Measurements from ENCODE around the gene TTC32.
"Not testable (repeated sequence)": the region's sequence is repeated elsewhere in the genome, so short reads cannot be mapped to it uniquely, and the experiment has no call there.

The TTC32 gene

DNA sequence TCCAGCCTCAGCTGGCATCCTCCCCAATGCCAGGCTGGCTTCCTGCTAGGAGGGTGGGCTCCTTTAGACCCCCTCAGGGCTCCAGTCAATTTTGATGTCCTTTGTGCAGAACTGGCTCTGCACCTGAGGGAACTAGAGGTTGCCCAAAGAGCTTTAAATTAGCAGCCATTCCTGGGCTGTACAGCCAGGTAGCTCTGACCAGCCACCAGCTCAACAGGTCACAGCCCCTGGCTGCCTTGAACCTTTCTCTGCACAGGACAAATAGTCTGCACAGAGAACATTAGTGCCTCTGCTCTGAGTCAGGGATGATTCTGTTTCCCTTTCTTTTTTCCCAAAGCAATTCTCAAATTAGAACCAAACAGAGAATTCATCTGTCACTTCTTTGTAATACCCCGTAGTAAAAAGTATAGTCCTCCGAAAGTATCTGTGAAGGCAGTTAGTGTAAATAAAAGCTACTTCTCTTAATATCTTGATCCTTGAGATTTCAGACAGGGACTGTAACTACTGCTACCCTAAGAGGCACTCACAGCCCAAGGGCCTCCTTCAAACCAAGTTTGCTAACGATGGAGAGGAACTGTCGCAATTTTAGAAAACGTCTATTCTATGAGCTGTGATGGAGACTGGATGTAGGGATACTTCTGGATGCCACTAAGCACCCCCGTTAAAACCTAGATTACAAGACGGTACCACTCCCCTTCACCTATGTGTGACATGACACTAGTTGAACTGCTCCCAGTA lies 3.0 kb downstream of the TTC32 start:
- DNase-seq: no peak

DNA sequence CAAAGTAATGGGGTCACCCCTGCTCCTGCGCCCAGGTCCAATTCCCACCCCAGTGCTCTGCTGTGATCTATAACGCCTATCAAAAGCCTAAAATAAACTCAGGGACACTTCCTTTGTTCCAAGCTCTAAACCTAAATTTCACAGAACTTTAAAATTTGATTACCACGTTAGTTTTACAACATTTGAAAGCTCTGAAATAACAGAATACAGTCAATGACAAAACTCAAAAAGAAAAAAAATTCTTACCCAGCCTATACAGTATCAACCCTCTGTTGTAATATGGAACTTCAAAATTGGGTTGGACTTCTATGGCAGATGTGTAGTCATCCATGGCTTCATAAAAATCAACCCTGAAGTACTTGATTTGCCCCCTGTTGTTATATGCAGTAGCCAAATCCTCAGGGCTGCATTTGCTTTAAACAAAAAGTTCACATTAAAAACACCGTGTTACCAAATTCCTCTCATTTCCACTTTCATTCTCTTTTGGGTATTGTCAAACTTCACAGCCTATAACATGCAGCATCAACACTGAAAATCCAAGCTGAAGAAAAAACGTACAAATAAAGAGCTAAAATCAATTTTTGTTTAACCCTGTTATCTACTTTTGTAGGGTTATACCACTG lies 4.0 kb downstream of the TTC32 start:
- no peak for DNase-seq

DNA sequence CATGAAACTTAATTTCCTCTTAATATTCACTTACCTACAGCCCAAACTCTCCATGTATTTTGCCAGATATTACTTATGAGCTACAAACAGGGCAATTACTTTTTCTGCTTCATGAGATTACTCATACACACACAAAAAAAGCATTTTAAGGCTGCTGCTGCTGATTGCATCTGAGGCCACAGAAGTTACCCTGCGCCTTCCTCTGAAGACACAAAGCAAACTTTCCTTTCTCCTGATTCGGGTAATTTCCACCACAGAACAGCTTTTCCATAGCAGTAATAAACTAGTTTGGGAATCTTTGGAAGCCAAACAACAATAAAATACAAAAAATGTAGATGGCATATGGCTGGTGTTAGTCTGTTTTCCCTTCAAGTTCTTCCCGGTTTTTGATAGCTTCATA lies 6.2 kb downstream of the TTC32 start:
- no peak for DNase-seq

DNA sequence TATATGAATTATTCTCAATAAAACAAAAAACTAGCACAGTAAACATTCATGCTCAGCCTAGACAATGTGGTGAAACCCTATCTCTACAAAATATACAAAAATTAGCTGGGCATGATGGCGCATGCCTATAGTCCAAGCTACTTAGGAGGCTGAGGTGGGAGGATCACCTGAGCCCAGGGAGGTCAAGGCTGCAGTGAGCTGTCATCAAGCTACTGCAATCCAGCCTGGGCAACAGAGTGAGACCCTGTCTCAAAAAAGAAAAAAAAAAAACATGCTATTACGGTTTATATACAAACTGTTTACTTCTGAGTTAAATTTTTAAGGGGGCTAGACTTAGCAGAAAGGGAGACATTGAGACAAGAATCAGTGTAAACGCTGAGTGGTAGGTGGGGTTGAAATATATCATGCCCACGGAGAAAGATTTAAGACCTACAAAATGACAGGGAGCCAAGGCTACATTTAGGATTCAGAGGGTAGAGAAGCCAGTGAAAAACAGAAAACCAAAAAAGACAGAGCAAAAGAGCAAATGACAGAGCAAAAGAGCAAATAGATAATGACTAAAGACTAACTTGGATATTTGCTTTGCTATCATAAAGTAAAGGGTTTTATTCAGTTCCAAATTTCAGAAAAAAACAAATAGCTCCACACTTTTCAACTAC lies 7.5 kb downstream of the TTC32 start:
- no peak for DNase-seq

DNA sequence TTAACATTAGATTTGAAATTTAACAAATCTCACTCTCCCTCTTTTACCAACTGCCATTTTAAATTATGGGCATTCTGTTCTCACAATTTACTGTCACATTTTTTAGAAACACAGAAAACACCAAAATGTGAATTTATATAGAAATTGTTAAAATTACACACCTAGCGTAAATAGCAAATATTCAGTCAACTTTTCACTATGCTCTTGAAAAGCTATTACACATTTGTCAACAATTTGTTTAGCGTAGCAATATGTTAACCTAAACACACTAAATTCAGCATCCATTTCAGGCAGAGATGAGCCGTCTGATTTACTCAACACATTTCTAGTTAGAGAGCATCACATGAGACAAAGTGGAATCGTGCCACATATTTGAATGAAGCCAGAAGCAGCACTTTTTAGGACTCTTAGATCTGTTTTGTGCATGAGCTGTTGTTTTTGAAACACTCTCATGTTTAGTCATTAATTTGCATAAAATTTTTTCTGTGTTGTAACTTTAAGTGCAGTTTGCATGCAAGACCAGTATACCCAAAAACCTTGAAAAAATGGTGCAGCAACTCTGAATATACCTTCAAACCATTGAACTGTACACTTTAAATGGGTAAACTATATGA lies 8.2 kb downstream of the TTC32 start:
- DNase-seq: no peak

DNA sequence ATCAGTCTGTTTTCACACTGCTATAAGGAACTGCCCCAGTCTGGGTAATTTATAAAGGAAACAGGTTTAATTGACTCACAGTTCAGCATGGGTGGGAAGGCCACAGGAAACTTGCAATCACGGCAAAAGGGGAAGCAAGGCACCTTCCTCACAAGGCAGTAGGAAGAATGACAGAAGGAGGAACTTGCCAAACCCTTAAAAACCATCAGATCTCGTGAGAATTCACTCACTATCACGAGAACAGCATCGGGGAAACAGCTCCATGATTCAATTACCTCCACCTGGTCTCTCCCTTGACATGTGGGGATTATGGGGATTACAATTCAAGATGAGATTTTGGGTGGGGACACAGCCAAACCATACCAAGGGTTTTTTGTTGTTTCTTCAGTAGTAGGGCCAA lies 9.8 kb downstream of the TTC32 start:
- not testable (repeated sequence) for DNase-seq

DNA sequence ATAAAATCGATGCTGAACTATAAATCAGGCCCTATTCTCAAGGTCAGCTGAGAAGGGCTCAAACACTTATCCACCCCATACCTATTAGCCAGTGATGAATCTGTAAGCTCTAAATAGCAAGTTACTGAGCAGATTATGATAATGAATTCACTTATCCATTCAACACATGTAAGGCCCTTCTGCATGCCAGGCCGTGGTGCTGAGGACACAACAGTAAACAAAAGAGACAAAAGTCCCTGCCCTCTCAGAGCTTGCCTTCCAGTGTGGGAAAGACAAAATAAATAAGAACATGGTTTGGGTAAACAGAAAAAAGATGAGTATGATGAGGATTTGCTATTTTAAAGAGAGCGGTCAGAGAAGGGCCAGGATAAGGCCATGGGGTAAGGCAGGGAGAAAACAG lies 11.7 kb downstream of the TTC32 start:
- DNase-seq: no peak

DNA sequence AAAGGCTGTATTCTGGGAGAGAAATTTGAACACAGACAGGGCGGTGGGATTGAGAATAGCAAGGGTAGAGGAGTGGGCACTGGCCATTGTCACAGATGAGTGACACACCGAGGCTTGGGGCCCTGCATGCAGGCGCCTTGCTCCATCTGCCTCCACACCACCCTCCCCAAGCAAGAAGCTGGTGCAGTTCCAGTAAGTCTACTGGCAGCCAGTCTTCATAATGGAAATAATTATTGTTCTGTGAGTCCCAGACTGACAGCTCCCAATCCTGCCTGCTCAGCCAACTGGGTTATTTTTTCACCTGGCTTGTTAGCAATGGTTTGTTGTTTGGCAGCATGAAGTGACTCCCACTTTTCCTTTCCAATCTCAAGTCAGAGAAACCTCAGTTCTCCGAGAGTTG lies 13.0 kb downstream of the TTC32 start:
- DNase-seq: no peak

DNA sequence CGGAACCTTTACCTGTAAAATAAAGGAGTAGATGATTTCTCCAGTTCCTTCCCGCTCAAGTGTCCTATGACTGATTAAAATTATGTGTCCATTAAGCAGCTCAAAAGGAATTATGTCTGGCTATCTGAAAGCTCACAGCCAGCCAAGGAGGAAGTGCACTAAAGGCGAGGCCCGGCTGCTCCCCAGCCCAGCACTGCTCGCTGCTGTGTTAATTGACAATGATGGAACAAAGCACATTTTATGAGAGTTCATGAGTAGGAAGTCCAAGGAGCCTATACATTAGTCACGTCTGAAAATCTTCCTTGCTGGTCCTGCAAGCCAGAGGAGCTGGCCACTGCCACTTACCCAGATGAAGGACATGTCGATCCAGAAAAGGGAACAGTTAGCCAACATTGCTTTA lies 14.3 kb downstream of the TTC32 start:
- DNase-seq: no peak

DNA sequence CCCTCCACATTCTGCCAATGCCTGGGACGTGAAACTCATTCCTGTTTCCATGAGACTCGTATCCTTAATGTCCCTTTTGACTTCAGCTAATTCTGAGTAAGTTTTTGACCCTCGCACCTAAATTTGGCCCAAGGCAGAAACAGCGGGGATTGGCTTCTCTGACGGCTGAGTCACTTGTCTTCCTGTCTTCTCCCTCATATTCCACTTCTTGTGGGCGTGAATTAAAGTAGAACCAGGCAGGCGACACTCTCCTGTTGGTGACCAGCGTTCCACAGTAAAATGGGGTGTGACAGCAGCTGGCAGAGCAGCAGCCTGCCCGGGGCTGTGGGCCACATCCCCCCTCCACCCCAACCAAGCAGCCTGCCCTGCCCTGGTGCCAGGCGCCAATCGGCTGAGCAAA lies 15.5 kb downstream of the TTC32 start:
- no peak for DNase-seq

DNA sequence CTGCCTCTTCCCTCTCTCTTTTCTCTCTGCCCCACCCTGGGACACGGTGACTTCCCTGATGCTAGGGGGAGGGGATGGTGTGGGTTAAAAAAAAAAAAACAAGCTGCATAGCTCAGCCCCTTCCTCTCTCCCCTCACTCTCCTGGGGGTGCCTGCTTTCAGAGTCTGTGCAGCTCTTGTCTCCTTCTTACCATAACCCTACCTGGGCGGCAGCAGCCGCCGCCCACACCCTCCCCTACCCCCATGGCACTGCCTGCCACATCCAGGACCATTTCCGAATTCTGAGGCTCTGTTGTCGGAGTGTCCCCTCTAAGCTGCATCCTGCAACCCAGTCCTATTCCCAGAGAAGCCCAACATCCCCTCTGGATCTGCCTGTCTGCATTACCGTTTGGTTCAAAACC lies 16.0 kb downstream of the TTC32 start:
- no peak for DNase-seq

DNA sequence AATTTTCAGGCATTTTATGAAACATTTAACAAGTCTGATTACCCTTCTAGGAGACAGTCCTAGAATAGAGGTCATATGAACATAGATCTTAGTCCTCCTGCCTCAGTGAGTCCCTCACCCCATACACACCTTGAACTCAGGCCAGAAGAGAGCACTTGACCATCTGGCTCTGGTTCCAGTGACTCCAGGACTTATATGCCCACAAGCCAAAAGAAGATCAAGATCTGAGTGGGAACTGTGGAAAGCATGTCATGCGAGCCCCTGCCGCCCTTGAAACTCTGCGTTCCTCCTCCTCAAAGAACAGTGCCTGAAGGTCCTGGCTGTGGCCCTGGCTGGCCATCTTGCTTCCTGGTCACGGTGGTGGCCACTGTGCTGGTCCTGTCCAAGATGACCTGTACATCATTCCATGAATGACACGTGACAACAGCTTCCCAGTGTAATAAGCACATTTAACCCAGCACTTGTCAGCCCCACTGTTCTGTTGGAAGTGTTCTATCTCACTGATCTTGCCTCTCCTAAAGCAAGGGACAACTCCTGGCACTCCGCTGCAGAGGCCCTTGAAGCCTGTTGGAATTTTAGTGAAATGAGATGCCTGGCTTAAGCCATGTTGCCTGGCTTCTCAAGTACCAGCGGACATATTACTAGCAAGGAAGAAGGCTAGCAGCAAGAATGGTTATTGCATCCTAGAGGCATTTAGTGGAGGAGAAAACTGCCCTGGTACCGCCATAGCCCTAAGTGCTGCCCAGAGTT lies 17.6 kb downstream of the TTC32 start:
- DNase-seq: no peak

DNA sequence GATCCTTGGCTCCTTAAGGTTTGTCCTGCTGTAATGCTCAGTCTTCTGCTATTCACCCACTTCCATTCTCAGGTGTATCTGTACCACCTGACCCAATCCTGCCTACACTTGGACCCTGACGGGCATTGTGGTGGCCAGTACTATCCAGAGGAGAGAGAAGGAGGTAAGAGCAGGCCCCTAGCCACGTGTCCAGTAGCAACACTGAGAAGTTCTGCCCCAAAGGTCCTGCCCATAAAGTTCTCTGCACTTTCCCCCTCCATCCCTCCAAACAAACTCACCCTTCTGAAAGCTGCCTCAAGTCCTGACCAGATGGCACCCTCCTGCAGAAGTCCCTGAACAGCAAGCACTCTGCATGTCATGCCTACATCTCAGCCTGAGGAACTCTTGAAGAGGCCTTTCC lies 18.3 kb downstream of the TTC32 start:
- no peak for DNase-seq

DNA sequence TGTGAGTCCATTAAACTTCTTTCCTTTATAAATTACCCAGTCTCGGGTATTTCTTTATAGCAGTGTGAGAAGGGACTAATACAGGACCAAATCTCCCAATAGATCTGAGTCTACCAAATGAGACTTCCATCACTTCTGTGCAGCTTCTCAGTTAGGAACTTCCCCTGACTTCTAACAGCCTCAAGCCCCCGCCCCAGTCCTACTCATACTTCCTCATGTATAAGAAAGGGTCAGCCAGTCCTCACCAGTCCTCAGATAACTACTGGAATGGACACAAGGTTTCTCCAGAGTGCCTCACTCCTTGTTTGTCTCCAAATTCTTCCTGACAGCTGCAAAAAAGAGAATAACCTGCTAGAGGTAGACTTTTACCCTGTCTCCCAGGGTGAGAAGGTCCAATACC lies 19.5 kb downstream of the TTC32 start:
- no peak for DNase-seq

DNA sequence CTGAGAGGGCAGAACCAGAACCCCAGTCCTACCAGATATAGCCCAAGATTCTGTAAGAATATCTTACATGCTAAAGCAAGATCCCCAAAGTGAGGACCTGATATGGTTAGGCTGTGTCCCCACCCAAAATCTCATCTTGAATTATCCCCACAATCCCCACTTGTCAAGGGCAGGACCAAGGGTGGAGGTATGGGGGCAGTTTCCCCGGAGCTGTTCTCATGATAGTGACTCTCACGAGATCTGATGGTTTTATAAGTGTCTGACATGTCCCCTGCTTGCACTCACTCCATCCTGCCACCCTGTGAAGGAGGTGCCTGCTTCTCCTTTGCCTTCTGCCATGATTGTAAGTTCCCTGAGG lies 19.9 kb downstream of the TTC32 start:
- DNase-seq: no peak

DNA sequence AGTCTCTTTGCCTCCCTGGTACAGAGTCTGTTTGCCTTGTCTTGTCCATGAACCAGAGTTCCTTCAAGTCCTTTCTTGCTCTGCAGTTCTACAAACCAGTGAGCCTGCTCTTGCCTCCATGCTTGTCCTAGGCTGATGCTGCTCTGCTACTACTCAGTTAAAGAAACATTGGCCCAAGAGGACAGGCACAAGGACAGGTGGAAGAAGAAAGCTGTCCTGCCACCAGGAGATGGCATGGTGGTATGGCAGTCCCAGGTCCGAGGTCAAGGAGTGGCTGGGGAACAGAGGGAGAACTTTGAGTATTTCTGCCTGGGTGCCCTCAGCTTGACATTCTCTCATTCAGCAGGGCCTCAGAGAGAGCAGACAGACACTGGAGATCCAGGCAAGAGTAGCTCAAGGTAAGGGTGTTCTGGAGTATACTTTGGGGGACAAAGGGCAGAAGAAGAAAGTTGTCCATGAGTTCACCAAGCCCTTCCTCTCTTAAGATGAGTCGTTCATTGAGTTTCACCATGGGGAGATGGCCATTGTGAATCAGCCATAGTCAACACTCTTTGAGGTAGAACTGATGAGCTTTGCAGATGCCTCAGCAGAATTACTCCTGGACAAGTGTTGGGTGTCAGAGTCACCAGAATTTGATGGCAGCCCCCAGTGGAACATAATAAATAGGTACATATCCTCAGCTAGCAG lies 20.4 kb downstream of the TTC32 start:
- no peak for DNase-seq

DNA sequence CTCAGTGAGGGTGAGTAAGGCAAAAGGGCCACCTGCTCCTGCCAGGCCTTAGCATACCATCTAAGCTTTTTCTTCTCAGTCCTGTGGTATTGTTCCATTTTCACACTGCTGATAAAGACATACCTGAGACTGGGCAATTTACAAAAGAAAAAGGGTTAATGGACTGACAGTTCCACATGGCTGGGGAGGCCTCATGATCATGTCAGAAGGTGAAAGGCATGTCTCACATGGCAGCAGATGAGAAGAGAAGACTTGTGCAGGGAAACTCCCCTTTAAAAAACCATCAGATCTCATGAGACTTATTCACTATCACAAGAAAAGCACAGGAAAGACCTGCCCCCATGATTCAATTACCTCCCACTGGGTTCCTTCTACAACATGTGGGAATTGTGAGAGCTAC lies 21.6 kb downstream of the TTC32 start:
- DNase-seq: not testable (repeated sequence)

DNA sequence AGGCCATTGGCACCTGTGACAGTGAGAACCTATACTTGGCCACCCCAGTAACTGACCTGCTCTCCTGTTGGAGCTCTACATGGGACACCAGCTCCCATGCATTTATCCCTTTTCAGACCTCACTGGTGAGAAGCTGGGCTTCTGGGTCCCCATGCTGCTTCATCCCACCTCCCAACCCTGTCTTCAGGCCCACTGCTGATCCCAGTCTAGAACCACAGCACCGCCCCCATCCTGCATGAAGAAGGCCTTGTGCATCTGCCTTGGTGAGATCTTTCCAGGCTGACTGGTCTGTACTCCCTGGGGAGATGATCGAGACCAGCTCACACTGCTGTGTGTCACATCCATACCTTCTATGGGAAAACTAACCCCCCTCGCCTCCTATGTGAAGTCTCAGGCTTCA lies 22.7 kb downstream of the TTC32 start:
- DNase-seq: no peak

DNA sequence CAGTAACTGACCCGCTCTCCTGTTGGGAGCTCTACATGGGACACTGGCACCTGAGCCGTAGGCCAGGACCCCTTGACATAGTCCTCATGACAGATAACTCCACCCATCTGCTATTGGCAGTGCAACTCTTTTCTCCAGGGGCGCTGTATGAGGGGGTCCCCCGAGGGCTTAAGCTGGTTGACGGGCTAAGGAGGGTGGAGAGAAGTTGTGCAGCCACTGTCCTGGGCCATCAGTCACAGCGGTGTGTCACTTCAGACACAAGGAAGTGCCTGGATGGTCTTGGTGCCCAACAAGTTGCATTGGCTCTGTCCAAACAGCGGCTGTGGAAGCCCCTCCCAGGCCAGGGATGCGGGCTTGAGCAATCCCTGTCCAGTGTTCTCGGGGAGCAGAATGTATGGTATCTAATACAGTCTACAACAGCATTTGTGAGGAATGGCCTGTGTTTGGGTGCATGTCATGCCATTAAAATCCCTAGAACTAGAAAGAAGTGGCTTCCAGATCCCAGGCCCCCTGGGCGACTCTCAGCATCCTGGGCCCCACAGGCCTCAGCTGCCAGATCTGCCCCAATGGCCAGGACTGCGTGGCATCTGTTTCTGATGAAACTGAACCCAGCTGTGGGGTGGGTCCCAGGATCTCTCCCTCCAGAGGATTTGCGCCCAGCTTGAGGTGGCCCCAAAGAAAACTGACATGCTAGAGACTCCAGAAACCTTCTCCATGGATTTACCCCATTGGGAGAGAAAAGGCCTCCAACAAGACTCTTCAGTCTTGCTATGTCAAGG lies 23.3 kb downstream of the TTC32 start:
- DNase-seq: no peak

DNA sequence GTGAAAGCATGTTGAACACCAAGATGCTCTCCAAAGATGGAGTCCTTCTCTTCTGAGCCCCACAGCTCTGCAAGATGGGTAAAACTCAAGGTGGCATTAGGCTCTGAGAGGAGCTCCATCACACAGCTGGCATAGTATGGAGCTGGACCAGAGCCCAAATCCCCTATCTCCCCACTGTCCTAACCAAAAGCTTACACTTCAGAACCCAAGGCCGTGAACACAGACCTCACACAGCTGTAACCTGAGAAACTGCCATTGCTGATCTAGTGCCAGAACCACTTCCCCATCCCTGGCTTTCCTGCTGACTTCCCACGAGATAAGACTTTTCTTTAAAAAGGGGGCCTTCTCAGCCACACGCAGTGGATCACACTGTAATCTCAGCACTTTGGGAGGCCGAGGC lies 25.0 kb downstream of the TTC32 start:
- no peak for DNase-seq

DNA sequence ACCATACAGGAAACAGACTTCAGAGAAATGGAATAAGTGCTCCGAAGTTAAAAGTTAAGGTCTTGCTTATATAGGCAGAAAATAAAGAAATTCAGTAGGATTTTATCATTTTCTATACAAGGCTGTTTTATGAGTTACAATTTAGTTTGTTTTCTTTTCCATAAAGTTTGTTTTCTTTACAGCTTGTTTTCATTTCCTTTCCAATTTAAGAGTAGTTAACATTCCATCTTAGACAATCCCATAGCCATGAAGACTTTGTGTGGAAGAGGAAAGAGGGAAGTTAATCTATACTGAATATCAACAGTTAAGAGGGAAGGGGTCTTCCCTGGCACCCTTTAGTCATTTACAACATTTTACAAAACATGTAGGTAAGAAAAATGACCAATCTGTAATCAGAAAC lies 26.5 kb downstream of the TTC32 start:
- DNase-seq: no peak

DNA sequence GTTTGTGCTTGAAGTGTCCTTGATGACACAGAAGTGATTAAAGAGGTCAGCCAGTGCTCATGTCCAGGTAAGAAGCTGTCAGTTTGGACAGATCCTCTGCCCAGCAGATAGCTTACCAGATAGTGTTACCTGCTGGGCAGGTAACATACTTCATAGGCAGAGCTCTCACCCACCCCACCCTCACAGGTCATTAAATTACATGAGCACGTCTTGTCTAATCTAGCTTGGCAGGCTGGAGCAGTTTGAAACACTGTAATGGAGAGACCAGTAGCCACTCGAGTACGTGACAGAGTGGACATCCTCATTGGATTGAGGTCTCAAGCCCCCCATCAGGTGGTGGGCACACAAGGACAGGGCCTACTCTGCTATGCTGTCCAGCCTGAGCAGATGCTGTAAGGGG lies 27.1 kb downstream of the TTC32 start:
- no peak for DNase-seq

Data from NCI-H2227 treated with DMSO at 0.1 percent for 48 hours (cell line).